ENCODE data around the gene DNAJC15. TPM values are rescaled to one million over a fixed set of nuclear protein-coding genes. Genes with fewer than 3 reads are reported as not detected.

Gene DNAJC15
- polyA plus RNA-seq, 3 donors, result 8.3 to 31.1 (median 22.0) TPM

DNA sequence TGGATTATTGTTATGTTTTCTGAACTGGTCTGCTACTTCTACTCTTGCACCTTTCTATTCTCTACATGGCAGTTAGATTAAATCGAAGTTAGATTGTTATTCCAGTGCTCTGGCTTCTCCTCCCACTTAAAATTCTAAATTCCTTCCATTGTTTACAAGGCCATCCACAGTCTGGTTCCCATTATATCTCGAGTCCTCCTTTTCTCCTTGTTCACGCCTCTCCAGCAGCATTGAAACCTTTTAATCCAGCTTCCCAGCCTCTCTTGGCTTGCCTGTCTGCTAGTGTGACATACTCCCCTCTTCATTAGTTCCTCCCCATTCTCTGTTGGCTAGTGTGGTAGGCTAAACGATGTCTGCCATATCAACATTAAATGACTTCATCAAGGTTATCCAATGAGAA, 54.5 kb downstream of the DNAJC15 start:
- H3K27ac Mint-ChIP-seq, result peak overlapping the region in 1 of 7 donors; percentile 6
- H3K27me3 Mint-ChIP-seq (ENCODE audit: low read depth in 3 of 3), result peaks cover 0 to 2% (median 0%) of the 10 kb centered on the region in 3 donors
- Histone ChIP-seq H3K27me3 (ENCODE audit: control insufficient read depth in 2 of 2, insufficient read depth in 2 of 2, low read length in 2 of 2) (no peaks in the 10 kb centered on the region), H3K79me2 (ENCODE audit: insufficient read depth, low read length) (peaks cover 10% of the 10 kb centered on the region), H3K27ac (ENCODE audit: low read depth in 1 of 2, low read length in 2 of 2) (no peak overlapping the region), H3K4me3 (replicated peaks in 1 of 3; ENCODE audit: low read depth in 2 of 3, low read length in 3 of 3) (no peak overlapping the region), H2AFZ (ENCODE audit: insufficient read depth, low read depth, low read length, poor library complexity, severe bottlenecking) (no peak overlapping the region), H3K9ac (ENCODE audit: insufficient read depth, low read length, poor library complexity, severe bottlenecking) (no peak overlapping the region), H3K4me1 (ENCODE audit: control insufficient read depth in 1 of 2, insufficient read depth in 2 of 2, low read length in 2 of 2) (no peaks in the 10 kb centered on the region), H3K4me2 (replicated peaks; ENCODE audit: extremely low read depth, low read length, poor library complexity, severe bottlenecking) (no peak overlapping the region), H3K9me3 (replicated peaks in 1 of 2; ENCODE audit: control insufficient read depth in 1 of 2, insufficient read depth in 1 of 2, low read length in 2 of 2) (no peaks in the 10 kb centered on the region), H4K20me1 (ENCODE audit: insufficient read depth, low read length) (no peaks in the 10 kb centered on the region), H3K36me3 (replicated peaks in 1 of 2; ENCODE audit: control insufficient read depth in 1 of 2, insufficient read depth in 2 of 2, low read length in 2 of 2) (peaks cover 6 to 34% of the 10 kb centered on the region in 2 donors)
- no peak for DNase-seq
- peaks cover 26 to 35% of the 10 kb centered on the region in 2 donors for H3K36me3 Mint-ChIP-seq
- peaks cover 0 to 2% (median 0%) of the 10 kb centered on the region in 7 donors for H3K9me3 Mint-ChIP-seq
- TF ChIP-seq, protein P1, sequence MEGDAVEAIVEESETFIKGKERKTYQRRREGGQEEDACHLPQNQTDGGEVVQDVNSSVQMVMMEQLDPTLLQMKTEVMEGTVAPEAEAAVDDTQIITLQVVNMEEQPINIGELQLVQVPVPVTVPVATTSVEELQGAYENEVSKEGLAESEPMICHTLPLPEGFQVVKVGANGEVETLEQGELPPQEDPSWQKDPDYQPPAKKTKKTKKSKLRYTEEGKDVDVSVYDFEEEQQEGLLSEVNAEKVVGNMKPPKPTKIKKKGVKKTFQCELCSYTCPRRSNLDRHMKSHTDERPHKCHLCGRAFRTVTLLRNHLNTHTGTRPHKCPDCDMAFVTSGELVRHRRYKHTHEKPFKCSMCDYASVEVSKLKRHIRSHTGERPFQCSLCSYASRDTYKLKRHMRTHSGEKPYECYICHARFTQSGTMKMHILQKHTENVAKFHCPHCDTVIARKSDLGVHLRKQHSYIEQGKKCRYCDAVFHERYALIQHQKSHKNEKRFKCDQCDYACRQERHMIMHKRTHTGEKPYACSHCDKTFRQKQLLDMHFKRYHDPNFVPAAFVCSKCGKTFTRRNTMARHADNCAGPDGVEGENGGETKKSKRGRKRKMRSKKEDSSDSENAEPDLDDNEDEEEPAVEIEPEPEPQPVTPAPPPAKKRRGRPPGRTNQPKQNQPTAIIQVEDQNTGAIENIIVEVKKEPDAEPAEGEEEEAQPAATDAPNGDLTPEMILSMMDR (IDR thresholded peaks at IDR 0.05), result no peak
- no peak overlapping the region for H3K4me3 Mint-ChIP-seq
- WGBS (ENCODE audit: insufficient coverage), result 100% methylated on average over 2 of the region's 4 CpGs
- peaks cover 6% of the 10 kb centered on the region for H3K4me1 Mint-ChIP-seq
- intact Hi-C loops (cut with micrococcal nuclease), result no loop called here

DNA sequence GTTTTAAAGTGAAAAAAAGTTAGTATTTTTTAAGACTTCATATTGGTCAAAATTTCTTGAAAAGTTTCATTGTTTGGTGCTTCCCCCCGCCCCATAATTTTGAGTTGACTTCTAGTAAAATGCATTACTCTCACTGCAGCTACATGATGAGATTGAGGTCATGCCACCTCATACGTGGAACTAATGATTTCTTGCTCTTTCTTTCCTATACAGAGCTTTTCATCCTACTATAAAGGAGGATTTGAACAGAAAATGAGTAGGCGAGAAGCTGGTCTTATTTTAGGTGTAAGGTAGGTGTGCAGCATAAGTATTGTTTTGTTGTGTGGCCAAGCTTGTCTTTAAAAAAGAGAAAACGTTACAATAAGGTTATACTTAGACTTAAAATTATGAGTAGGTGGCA, 55.0 kb downstream of the DNAJC15 start:
- intact Hi-C loops (cut with micrococcal nuclease), result no loop called here
- Mint-ChIP-seq H3K9me3 (peaks cover 0 to 2% (median 0%) of the 10 kb centered on the region in 7 donors), H3K36me3 (peaks cover 26 to 35% of the 10 kb centered on the region in 2 donors), H3K27me3 (ENCODE audit: low read depth in 3 of 3) (peaks cover 0 to 2% (median 0%) of the 10 kb centered on the region in 3 donors), H3K27ac (no peak overlapping the region), H3K4me3 (no peak overlapping the region), H3K4me1 (peaks cover 5% of the 10 kb centered on the region)
- Histone ChIP-seq H3K4me2 (replicated peaks; ENCODE audit: extremely low read depth, low read length, poor library complexity, severe bottlenecking) (no peak overlapping the region), H2AFZ (ENCODE audit: insufficient read depth, low read depth, low read length, poor library complexity, severe bottlenecking) (no peak overlapping the region), H3K9ac (ENCODE audit: insufficient read depth, low read length, poor library complexity, severe bottlenecking) (no peak overlapping the region), H3K27me3 (ENCODE audit: control insufficient read depth in 2 of 2, insufficient read depth in 2 of 2, low read length in 2 of 2) (no peaks in the 10 kb centered on the region), H3K4me3 (replicated peaks in 1 of 3; ENCODE audit: low read depth in 2 of 3, low read length in 3 of 3) (no peak overlapping the region), H3K36me3 (replicated peaks in 1 of 2; ENCODE audit: control insufficient read depth in 1 of 2, insufficient read depth in 2 of 2, low read length in 2 of 2) (peaks cover 6 to 34% of the 10 kb centered on the region in 2 donors), H3K9me3 (replicated peaks in 1 of 2; ENCODE audit: control insufficient read depth in 1 of 2, insufficient read depth in 1 of 2, low read length in 2 of 2) (no peaks in the 10 kb centered on the region), H4K20me1 (ENCODE audit: insufficient read depth, low read length) (no peaks in the 10 kb centered on the region), H3K79me2 (ENCODE audit: insufficient read depth, low read length) (peaks cover 5% of the 10 kb centered on the region), H3K4me1 (ENCODE audit: control insufficient read depth in 1 of 2, insufficient read depth in 2 of 2, low read length in 2 of 2) (no peaks in the 10 kb centered on the region), H3K27ac (ENCODE audit: low read depth in 1 of 2, low read length in 2 of 2) (no peak overlapping the region)
- DNase-seq, result no peak
- 100% methylated on average over 1 of the region's 4 CpGs for WGBS (ENCODE audit: insufficient coverage)
- TF ChIP-seq, protein P1 (IDR thresholded peaks at IDR 0.05), result no peak
